ENCODE results near the gene DRAXIN.

Gene DRAXIN

GRCh38 chr1:11736746-11737639 lies 45.5 kb downstream of the DRAXIN start:
- no peak for DNase-seq (ENCODE audit: low read depth)

- DNase-seq (ENCODE audit: low read depth), result no peak
Measured at GRCh38 chr1:11738096-11738495, 46.6 kb downstream of the DRAXIN start.

- DNase-seq (ENCODE audit: low read depth), result no peak
Measured at GRCh38 chr1:11738783-11739182, 47.3 kb downstream of the DRAXIN start.

- no peak for DNase-seq (ENCODE audit: low read depth)
Measured at GRCh38 chr1:11740258-11741192, 49.0 kb downstream of the DRAXIN start.

GRCh38 chr1:11741482-11741881 lies 50.0 kb downstream of the DRAXIN start:
- no peak for DNase-seq (ENCODE audit: low read depth)

GRCh38 chr1:11741919-11742558 lies 50.5 kb downstream of the DRAXIN start:
- no peak for DNase-seq (ENCODE audit: low read depth)

- no peak for DNase-seq (ENCODE audit: low read depth)
Measured at GRCh38 chr1:11744287-11744686, 52.8 kb downstream of the DRAXIN start.

- no peak for DNase-seq (ENCODE audit: low read depth)
Measured at GRCh38 chr1:11746092-11746491, 54.6 kb downstream of the DRAXIN start.

GRCh38 chr1:11746795-11747487 lies 55.4 kb downstream of the DRAXIN start:
- DNase-seq (ENCODE audit: low read depth), result no peak

GRCh38 chr1:11748294-11749202 lies 57.0 kb downstream of the DRAXIN start:
- DNase-seq (ENCODE audit: low read depth), result no peak

GRCh38 chr1:11749203-11749689 lies 57.7 kb downstream of the DRAXIN start:
- DNase-seq (ENCODE audit: low read depth), result no peak

- no peak for DNase-seq (ENCODE audit: low read depth)
Measured at GRCh38 chr1:11749996-11750395, 58.5 kb downstream of the DRAXIN start.

- DNase-seq (ENCODE audit: low read depth), result no peak
Measured at GRCh38 chr1:11751087-11751486, 59.6 kb downstream of the DRAXIN start.

- no peak for DNase-seq (ENCODE audit: low read depth)
Measured at GRCh38 chr1:11752359-11753088, 61.0 kb downstream of the DRAXIN start.

- DNase-seq (ENCODE audit: low read depth), result no peak
Measured at GRCh38 chr1:11753555-11754208, 62.2 kb downstream of the DRAXIN start.

GRCh38 chr1:11757047-11757446 lies 65.5 kb downstream of the DRAXIN start:
- no peak for DNase-seq (ENCODE audit: low read depth)

GRCh38 chr1:11759791-11760190 lies 68.3 kb downstream of the DRAXIN start:
- no peak for DNase-seq (ENCODE audit: low read depth)

GRCh38 chr1:11761285-11761684 lies 69.8 kb downstream of the DRAXIN start:
- DNase-seq (ENCODE audit: low read depth), result no peak

- no peak for DNase-seq (ENCODE audit: low read depth)
Measured at GRCh38 chr1:11761988-11762406, 70.5 kb downstream of the DRAXIN start, which contains the start of gene C1orf167. C1orf167 (plus strand) TSS chr1:11762193; CDS start chr1:11764401, 2,208 bp downstream.
